SH-SY5Y (cell line): Measurements from ENCODE around the gene DCBLD2.

Source experiments
- GATA2 ChIP-seq: IDR thresholded peaks from 2 replicates; pipeline ENCODE4 v1.6.1; 2011; ENCODE audit warnings: mild to moderate bottlenecking, low read depth, low read length
- GATA3 ChIP-seq: IDR thresholded peaks from 2 replicates; pipeline ENCODE4 v1.6.1; 2011; ENCODE audit warnings: low read depth, mild to moderate bottlenecking, low read length, moderate library complexity

Gene DCBLD2

GRCh38 chr3:98903099-98903498 lies 1.6 kb upstream of the DCBLD2 start:
- TF ChIP-seq GATA2 (no peak), GATA3 (no peak)

DNA sequence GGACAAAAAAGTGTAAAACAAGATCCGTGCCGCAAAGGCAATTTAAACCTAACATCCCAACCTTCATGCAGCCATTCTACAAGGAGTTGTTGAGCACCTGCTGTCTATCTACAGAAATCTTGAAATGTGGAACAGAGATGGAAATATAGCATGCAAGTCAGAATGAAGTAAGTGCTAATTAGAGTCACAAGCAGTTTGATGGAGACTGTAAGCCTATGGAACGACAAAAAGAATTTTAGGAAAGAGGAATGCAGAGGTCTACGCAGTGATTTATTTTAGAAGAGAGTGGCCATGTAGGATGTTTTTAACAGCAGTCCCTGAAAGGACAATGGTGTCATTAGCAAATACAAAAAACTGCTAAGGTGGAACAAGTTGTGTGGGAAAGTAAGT lies 851 bp upstream of the DCBLD2 start:
- TF ChIP-seq GATA2 (no peak), GATA3 (no peak)

DNA sequence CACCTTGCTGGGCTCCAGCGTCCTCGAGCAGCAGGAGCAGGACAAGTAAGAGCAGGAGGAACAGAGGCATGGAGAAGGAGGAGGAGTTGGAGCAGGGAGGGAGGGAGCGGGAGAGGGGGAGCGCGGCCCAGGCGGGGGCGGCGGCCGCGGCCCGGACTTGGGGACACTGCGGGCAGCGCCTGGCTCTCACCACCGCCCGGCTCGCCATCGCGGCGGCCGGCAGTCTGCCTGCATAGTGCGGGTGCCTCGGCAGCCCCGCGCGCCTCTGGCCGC lies 440 bp downstream of the DCBLD2 start:
- TF ChIP-seq GATA2 (no peak), GATA3 (no peak)

DNA sequence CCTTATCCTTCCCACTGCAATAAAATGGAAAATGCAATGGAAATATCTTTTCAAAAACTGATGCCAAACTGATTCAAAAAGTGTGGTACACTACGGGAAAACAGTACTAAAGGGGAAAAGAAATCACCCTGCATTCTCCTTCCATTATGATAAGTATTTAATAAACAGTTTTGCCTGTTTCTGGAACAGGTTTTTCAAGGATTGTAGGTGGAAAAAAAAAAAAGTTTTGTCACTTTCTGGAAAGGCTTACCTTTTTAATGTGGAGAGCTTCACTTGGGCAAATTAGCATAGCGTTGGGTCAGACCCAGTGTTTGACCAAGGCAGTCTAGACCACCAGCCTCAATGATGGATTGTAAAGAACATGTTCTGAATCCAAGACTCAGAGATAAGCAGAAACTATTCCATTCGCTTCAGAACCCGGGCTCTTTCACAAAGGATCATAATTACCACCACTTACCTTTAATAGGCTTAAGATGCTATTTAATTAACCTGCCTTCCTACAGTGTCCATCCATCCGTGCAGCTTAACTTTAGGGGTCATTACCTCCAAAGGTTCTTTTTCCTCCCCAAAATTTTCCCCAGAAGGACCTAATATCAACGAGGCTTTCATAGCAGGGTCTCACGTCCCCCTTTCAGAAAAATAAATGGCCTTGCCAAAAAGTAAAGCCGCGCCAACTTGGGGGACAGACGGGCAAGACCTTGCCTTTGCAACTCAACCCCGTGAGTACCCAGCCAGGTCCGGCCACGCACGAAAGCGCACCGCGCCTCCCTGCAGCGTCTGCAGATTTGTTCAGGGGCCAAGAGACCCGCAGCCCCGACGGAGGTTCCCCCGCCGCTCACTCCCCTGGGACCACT lies 1.0 kb downstream of the DCBLD2 start:
- no peak for TF ChIP-seq GATA3

- TF ChIP-seq GATA2 = no peak
Observed at GRCh38 chr3:98897701-98898100, 3.8 kb downstream of the DCBLD2 start.

DNA sequence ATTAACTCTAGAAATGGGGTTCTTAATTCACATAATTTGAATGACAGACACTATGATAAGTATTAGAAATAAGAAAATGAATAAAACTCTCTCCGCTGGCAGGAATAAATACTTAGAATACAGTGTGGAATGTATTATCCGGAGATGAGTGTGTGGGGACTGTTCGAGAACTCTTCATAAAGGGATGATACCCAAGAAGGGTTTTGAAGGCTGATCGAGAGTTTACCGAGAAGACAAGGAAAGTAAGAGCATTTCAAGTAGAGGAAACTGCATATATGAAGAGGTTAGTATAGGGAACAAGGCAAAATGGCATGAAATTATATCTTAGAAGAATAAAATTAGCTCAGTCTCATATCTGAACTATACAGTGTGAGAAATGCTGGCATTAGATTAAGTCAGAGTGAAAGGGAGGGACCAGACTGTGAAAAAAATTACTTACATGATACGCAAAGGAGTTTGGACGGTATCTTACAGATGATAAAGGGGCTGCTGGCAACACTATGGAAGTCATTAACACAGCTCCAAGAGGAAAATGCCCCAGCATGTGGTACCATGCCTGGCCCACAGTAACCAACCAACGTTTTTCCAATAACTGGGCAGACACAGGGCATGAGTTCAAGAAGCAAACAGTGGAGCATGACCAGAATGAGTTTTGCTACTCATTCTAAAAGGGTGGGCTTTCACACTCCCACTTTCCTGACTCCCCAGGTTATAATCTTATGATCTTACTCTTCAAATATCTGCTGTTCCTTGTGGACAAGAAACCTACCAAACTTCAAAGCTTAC lies 6.5 kb downstream of the DCBLD2 start:
- TF ChIP-seq GATA3 = no peak
- TF ChIP-seq GATA2 = no peak

DNA sequence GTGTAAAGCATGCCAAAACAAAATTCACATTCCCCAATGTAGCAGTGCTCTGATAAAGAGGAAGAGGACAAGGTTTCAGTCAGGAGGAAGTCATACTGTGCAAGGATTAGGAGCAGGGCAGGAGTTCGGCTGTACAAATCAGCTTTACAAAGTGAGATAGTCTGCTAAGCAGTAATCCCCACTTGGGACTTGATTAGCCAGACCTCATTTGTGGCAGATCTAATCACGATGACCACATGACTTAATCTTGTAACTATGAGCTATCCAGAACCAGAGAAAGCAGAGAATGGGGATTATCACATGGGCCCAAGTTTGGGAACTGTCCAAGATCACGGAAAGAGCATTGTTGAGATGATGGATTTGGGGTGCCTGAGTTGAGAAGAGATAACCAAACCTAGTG lies 7.8 kb downstream of the DCBLD2 start:
- TF ChIP-seq GATA2 = no peak
- TF ChIP-seq GATA3 = no peak

DNA sequence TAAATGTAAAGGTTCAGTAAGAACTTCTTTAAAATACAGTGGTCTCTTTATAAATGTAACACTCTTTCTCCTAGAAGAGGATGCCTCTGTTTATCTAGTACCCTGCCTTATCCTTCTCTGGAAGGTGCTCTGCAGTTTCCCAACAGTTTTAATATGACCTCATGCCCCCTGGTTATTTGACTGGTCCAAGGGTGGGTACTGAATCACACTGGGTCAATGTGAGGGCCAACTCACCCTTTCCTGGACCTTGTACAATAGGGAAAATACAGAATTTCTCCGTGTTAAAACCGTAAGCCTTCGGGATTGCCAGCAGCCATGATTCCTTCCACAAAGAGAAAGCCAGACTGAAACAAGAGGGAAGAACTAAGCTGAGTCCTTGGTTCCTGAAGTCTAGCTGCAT lies 9.2 kb downstream of the DCBLD2 start:
- no peak for TF ChIP-seq GATA3

DNA sequence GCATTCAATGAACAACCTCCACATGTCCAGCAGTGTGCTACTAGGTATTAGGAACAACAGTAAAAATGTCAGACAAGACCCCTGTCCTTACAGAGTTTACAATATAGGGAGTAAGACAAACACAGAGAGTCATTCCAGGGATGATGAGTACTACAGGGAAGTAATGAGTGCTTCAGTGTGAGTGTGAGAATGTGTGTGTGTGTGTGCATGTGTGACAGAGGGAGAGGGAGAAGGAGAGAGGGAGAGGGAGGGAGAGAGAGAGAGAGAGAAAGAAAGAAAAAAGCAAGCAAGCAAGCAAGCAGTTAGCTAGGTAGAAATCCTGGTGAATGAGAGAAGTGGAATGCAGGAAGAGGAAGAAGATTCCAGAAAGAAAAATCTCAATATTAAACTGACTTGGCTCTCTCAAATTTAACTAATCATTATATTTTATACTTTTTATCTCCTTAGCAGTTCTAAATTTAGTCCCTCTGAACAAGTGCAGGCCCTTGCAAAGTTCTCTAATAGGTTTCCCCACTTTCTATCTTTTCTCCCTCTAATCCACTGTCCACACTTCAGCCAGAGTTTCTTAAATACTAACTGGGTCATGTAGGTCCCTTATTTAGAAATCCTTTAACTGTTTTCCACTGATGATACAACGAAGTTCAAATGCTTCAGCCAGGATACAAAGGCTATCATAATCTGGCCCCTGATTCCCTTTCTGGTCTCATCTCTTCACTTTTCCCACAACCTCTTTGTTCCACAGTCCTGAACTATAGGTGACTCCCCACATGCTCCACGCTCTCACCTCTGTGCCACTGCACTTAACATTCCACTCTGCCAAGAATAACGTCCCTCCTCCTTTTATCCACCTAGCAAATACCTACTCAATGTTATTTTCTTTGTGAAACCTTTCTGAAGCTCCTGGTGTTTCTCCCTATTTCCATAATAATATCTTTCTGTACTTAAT lies 10.3 kb downstream of the DCBLD2 start:
- no peak for TF ChIP-seq GATA3
- no peak for TF ChIP-seq GATA2

- no peak for TF ChIP-seq GATA2
- TF ChIP-seq GATA3 = no peak
Observed at GRCh38 chr3:98890181-98890835, 11.2 kb downstream of the DCBLD2 start.

DNA sequence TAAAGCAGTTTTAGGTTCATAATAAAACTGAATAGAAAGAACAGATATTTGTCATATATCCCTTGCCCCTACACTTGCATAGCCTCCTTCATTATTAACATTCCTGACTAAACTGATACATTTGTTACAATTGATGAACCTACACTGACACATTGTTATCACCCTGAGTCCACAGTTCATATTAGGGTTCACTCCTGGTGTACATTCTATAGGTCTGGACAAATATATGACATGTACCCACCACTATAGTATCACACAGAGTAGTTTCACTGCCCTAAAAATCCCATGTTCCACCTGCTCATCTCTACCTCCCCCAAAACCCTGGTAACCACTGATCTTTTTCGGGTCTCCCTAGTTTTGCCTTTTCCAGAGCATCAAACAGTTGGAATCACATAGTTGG lies 13.8 kb downstream of the DCBLD2 start:
- no peak for TF ChIP-seq GATA3
- no peak for TF ChIP-seq GATA2

GRCh38 chr3:98886525-98886924 lies 15.0 kb downstream of the DCBLD2 start:
- no peak for TF ChIP-seq GATA3
- no peak for TF ChIP-seq GATA2

GRCh38 chr3:98885851-98886250 lies 15.6 kb downstream of the DCBLD2 start:
- no peak for TF ChIP-seq GATA2
- TF ChIP-seq GATA3 = no peak
